K562 (cell line): ENCODE measurements around the gene BIRC5. TPM values are rescaled to one million over a fixed set of nuclear protein-coding genes. Genes with fewer than 3 reads are reported as not detected.

Experiments
- DPF2 ChIP-seq: fragments of 450-650 bp; IDR thresholded peaks from 2 replicates; pipeline ENCODE4 v1.6.1; 2016
- ETS2 ChIP-seq: IDR thresholded peaks from 2 replicates; pipeline ENCODE4 v1.6.1; 2016; ENCODE audit warnings: borderline replicate concordance, missing genetic modification characterization, mild to moderate bottlenecking, moderate library complexity, missing compliant biosample characterization; ENCODE audit not compliant: poor library complexity, severe bottlenecking
- FOXJ2 ChIP-seq: fragments of 200-800 bp; sonication (Bioruptor generic); IDR thresholded peaks from 2 replicates; pipeline ENCODE4 v1.6.1; 2016; ENCODE audit warnings: missing genetic modification characterization, missing compliant biosample characterization
- GATA2 ChIP-seq: sonication (generic); formaldehyde crosslinking; IDR thresholded peaks from 2 replicates; pipeline ENCODE4 v1.4.0; 2020; ENCODE audit warnings: mild to moderate bottlenecking, missing genetic modification reagents
- HDAC1 ChIP-seq, 2 experiments: fragments of 450-650 bp; IDR thresholded peaks; 2 replicates each; pipeline ENCODE4 v1.6.1; 2016 to 2017; ENCODE audit warnings: inconsistent platforms in 1 of 2, mild to moderate bottlenecking in 1 of 2, moderate library complexity in 1 of 2
- MCM7 ChIP-seq, 2 experiments: fragments of 450-650 bp; IDR thresholded peaks; 2 replicates each; pipeline ENCODE4 v1.6.1; 2016 to 2018
- NELFE ChIP-seq: IDR thresholded peaks from 2 replicates; pipeline ENCODE4 v1.6.1; 2011; ENCODE audit warnings: mild to moderate bottlenecking; ENCODE audit not compliant: insufficient read depth, insufficient read length
- NFXL1 ChIP-seq: fragments of 450-650 bp; formaldehyde crosslinking; IDR thresholded peaks from 2 replicates; pipeline ENCODE4 v1.4.0; 2021; ENCODE audit warnings: mild to moderate bottlenecking
- SRF ChIP-seq, 2 experiments: fragments of 250-450, 450-650 bp in 1 of 2; sonication (Bioruptor Pico) in 1 of 2; sonication (generic) in 1 of 2; formaldehyde crosslinking; IDR thresholded peaks; 2 replicates each; pipeline versions ENCODE4 v1.5.0 to v1.5.1; 2020 to 2022; ENCODE audit warnings: mild to moderate bottlenecking in 1 of 2, missing genetic modification reagents in 1 of 2
- TBL1XR1 ChIP-seq, 2 experiments: IDR thresholded peaks; 2 replicates each; pipeline ENCODE4 v1.6.1; 2012; ENCODE audit warnings: improper control_type of control experiment in 2 of 2, low read length in 2 of 2, mild to moderate bottlenecking in 1 of 2
- ZNF764 ChIP-seq: fragments of 250-450 bp; sonication (Bioruptor Pico); IDR thresholded peaks from 2 replicates; pipeline ENCODE4 v1.4.0; 2020; ENCODE audit warnings: low read depth, mild to moderate bottlenecking, moderate library complexity
- polyA plus RNA-seq, 8 experiments: library from polyadenylated mRNA; depleted of rRNA in 4 of 8; stranded (reverse) in 5 of 8; unstranded in 3 of 8; fragments of >200 nt; fragmentation: Nextera tagmentation in 2 of 8; fragmentation: Illumina TruSeq in 1 of 8; extraction: Ambion mirVana in 2 of 8; extraction: Trizol in 1 of 8; gene quantifications; 2 replicates each; pipeline versions ENCODE4 v1.2.1 to v1.2.3, GENCODE V29; 2011 to 2014; ENCODE audit warnings: inconsistent platforms in 1 of 8, missing spikeins in 1 of 8
- total RNA-seq, 7 experiments: library from RNA; depleted of rRNA in 6 of 7; stranded (reverse); fragments of >200 nt in 6 of 7; fragmentation: Illumina TruSeq in 2 of 7; extraction: Trizol in 2 of 7; gene quantifications; 2 replicates each; pipeline versions ENCODE4 v1.2.1 to v1.2.3, GENCODE V29; 2011 to 2021; ENCODE audit warnings: low replicate concordance in 1 of 7
- TF ChIP-seq, protein P1 (sequence below): sonication (generic); formaldehyde crosslinking; IDR thresholded peaks from 2 replicates; pipeline ENCODE4 v1.4.0; 2020; ENCODE audit warnings: mild to moderate bottlenecking, missing genetic modification reagents
- TF ChIP-seq, protein P2 (sequence below), 2 experiments: fragments of 450-650 bp in 1 of 2; sonication (generic) in 1 of 2; formaldehyde crosslinking; conservative IDR thresholded peaks; 2 replicates each; pipeline versions ENCODE4 v1.4.0 to v1.8.1; 2020 to 2022; ENCODE audit warnings: mild to moderate bottlenecking in 1 of 2, missing genetic modification reagents in 1 of 2
- TF ChIP-seq, protein P3 (sequence below): sonication (generic); formaldehyde crosslinking; IDR thresholded peaks from 2 replicates; pipeline ENCODE4 v1.8.0; 2022; ENCODE audit warnings: mild to moderate bottlenecking, missing genetic modification reagents
- TF ChIP-seq, protein P4 (sequence below): IDR thresholded peaks from 2 replicates; pipeline ENCODE4 v1.6.1; 2011; ENCODE audit warnings: borderline replicate concordance, low read depth, mild to moderate bottlenecking, moderate library complexity, low read length; ENCODE audit not compliant: insufficient read depth, poor library complexity, severe bottlenecking

BIRC5 gene
- total and polyA plus RNA-seq, 9 of the 15 experiments (the other 6 are each of a cell fraction or from before 2014, with no cell fraction given): 64.4 to 140 (median 101) TPM

DNA sequence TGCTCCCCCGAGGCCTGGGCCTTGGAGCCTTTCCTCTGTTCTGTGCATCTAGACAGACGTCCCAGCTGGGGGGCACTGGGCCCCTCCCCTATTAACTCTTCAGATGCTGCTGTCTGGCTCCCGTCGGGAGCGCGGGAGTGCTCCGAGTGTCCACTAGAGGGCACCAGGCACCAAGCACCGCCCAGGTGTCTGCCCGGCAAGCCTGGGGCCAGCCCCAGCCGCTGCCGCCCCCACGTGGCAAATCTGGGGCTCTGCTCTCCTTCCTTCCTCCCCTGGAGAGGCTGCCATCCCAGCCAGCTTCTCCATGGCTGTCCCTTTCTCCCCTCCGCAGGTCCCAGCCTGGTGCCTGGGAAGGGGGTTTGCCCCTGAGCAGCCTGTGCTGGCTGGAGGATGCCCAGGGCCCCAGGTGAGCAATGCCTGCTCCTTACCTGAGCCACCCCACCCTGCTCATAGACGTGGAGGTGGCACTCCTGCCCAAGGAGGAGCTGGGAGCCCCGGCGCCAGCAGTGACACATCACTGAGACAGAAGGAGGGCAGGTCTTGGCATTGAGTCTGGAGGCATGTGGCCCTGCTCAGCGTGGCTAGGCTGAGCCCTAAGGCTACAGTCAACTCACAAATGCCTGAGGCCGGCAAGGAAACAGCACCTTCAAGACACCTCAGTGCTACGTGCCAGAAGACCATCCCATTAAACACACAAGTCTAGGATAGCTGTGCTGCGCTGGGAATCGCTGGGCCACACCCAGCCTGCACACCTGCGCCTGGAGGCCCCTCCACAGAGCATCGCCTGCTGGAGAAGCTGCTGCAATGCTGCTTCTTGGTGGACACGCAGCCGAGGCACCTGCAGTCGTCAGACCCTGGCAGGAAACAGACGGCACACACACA lies 37.1 kb downstream of the BIRC5 start (continued):
- TF ChIP-seq, protein P1, sequence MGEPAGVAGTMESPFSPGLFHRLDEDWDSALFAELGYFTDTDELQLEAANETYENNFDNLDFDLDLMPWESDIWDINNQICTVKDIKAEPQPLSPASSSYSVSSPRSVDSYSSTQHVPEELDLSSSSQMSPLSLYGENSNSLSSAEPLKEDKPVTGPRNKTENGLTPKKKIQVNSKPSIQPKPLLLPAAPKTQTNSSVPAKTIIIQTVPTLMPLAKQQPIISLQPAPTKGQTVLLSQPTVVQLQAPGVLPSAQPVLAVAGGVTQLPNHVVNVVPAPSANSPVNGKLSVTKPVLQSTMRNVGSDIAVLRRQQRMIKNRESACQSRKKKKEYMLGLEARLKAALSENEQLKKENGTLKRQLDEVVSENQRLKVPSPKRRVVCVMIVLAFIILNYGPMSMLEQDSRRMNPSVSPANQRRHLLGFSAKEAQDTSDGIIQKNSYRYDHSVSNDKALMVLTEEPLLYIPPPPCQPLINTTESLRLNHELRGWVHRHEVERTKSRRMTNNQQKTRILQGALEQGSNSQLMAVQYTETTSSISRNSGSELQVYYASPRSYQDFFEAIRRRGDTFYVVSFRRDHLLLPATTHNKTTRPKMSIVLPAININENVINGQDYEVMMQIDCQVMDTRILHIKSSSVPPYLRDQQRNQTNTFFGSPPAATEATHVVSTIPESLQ (CRISPR knock-in tag): no peak
- no peak for TF ChIP-seq DPF2
- TF ChIP-seq, protein P2, sequence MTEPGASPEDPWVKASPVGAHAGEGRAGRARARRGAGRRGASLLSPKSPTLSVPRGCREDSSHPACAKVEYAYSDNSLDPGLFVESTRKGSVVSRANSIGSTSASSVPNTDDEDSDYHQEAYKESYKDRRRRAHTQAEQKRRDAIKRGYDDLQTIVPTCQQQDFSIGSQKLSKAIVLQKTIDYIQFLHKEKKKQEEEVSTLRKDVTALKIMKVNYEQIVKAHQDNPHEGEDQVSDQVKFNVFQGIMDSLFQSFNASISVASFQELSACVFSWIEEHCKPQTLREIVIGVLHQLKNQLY (CRISPR knock-in tag; conservative IDR thresholded peaks at IDR 0.05): no peak
- no peak for TF ChIP-seq GATA2 (CRISPR knock-in tag)
- TF ChIP-seq HDAC1 (IDR thresholded peaks at IDR 0.05): no peak
- TF ChIP-seq, protein P3, sequence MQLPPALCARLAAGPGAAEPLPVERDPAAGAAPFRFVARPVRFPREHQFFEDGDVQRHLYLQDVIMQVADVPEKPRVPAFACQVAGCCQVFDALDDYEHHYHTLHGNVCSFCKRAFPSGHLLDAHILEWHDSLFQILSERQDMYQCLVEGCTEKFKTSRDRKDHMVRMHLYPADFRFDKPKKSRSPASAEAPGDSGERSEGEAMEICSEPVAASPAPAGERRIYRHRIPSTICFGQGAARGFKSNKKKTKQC (CRISPR knock-in tag): peak; percentile 75; the same call in 1 of the 2 replicates
- TF ChIP-seq, protein P4, sequence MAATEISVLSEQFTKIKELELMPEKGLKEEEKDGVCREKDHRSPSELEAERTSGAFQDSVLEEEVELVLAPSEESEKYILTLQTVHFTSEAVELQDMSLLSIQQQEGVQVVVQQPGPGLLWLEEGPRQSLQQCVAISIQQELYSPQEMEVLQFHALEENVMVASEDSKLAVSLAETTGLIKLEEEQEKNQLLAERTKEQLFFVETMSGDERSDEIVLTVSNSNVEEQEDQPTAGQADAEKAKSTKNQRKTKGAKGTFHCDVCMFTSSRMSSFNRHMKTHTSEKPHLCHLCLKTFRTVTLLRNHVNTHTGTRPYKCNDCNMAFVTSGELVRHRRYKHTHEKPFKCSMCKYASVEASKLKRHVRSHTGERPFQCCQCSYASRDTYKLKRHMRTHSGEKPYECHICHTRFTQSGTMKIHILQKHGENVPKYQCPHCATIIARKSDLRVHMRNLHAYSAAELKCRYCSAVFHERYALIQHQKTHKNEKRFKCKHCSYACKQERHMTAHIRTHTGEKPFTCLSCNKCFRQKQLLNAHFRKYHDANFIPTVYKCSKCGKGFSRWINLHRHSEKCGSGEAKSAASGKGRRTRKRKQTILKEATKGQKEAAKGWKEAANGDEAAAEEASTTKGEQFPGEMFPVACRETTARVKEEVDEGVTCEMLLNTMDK: peak; percentile 85
- TF ChIP-seq NELFE: no peak
- no peak; a peak in 1 of 4 replicates for TF ChIP-seq SRF (CRISPR knock-in tag; IDR thresholded peaks at IDR 0.05)
- no peak for TF ChIP-seq ETS2 (tag)
- TF ChIP-seq MCM7 (IDR thresholded peaks at IDR 0.05): no peak
- no peak for TF ChIP-seq FOXJ2 (tag)
- no peak for TF ChIP-seq NFXL1
- peak; percentile 56 to 63; a peak in 2 of 4 replicates for TF ChIP-seq TBL1XR1 (IDR thresholded peaks at IDR 0.05; ENCODE audit: low read length in 2 of 2)
- 0 out of 2 replicates have a peak, but pooled peaks have one; percentile 32 for TF ChIP-seq ZNF764 (CRISPR knock-in tag)
